Body of pancreas (tissue), 4 donors: ENCODE measurements around the gene CXXC1.

Source experiments
- CTCF ChIP-seq, 7 experiments: fragments of 450-650 bp in 4 of 7; fragments of 200-600 bp in 3 of 7; sonication (generic) in 3 of 7; IDR thresholded peaks; one replicate each; pipeline ENCODE4 v1.5.1; 2016 to 2019; ENCODE audit warnings: antibody characterized with exemption in 7 of 7
- POLR2A ChIP-seq, 3 donors: fragments of 450-650 bp; IDR thresholded peaks; one replicate each; pipeline ENCODE4 v1.6.1; 2016; ENCODE audit warnings: antibody characterized with exemption in 3 of 3, mild to moderate bottlenecking in 2 of 3

GRCh38 chr18:50299626-50300388 lies 12.3 kb upstream of the CXXC1 start:
- TF ChIP-seq CTCF (IDR thresholded peaks at IDR 0.05): no peak
- no peak for TF ChIP-seq POLR2A (IDR thresholded peaks at IDR 0.05)
